ENCODE results near the gene FAM222A.

DNA sequence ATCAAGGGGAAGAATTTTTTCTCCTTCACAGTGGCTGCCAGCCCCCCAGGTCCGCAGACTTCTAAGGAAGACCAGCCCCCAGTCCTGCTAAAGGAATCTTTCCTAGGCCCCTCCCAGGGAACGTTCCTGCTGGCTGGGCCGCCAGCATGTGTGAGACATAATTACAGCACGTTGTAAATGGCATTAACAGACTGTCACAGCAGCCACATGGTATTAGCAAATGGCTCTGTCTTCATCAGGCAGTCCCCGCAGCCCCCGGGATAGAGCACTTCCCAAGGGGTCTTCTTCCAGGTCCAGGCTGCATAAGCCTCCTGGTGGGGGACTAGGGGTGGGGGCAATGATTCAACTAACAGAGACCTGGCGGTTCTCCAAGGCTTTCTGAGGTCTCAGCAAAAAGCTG, 34.9 kb upstream of the FAM222A start:
- TF ChIP-seq, protein P1, sequence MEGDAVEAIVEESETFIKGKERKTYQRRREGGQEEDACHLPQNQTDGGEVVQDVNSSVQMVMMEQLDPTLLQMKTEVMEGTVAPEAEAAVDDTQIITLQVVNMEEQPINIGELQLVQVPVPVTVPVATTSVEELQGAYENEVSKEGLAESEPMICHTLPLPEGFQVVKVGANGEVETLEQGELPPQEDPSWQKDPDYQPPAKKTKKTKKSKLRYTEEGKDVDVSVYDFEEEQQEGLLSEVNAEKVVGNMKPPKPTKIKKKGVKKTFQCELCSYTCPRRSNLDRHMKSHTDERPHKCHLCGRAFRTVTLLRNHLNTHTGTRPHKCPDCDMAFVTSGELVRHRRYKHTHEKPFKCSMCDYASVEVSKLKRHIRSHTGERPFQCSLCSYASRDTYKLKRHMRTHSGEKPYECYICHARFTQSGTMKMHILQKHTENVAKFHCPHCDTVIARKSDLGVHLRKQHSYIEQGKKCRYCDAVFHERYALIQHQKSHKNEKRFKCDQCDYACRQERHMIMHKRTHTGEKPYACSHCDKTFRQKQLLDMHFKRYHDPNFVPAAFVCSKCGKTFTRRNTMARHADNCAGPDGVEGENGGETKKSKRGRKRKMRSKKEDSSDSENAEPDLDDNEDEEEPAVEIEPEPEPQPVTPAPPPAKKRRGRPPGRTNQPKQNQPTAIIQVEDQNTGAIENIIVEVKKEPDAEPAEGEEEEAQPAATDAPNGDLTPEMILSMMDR (conservative IDR thresholded peaks at IDR 0.05; ENCODE audit: low read depth, low read length): no peak
- TF ChIP-seq EZH2 (IDR thresholded peaks at IDR 0.05; ENCODE audit: borderline replicate concordance, low read depth, low read length, poor library complexity, severe bottlenecking): no peak
